Esophagus muscularis mucosa (tissue), 4 donors: ENCODE results near the gene MTURN. TPM values are rescaled to one million over a fixed set of nuclear protein-coding genes. Genes with fewer than 3 reads are reported as not detected.

Experiments
- DNase-seq: peaks from one replicate; pipeline ENCODE4 v3.0.0-alpha.2; 2017; ENCODE audit errors: extremely low spot score
- H3K27ac ChIP-seq, 4 donors: fragments of 200-600 bp; sonication (generic); replicated peaks in 1 of 4; 1 replicate in 3 of 4; 2 replicates in 1 of 4; pipeline ENCODE4 v1.5.1; 2016 to 2019; ENCODE audit warnings: mild to moderate bottlenecking in 1 of 4
- H3K27me3 ChIP-seq, 4 donors: fragments of 200-600 bp; sonication (generic); one replicate each; pipeline versions ENCODE4 v1.5.1 to v1.6.0; 2016 to 2019
- H3K36me3 ChIP-seq, 4 donors: fragments of 200-600 bp; sonication (generic); one replicate each; pipeline ENCODE4 v1.5.1; 2016 to 2019
- H3K4me1 ChIP-seq, 4 donors: fragments of 200-600 bp; sonication (generic); one replicate each; pipeline ENCODE4 v1.5.1; 2016 to 2019
- H3K4me3 ChIP-seq, 4 donors: fragments of 200-600 bp; sonication (generic); 1 replicate in 2 of 4; 2 replicates in 2 of 4; pipeline ENCODE4 v1.5.1; 2016 to 2019; ENCODE audit warnings: mild to moderate bottlenecking in 4 of 4, moderate library complexity in 1 of 4
- H3K9me3 ChIP-seq, 4 donors: fragments of 200-600 bp; sonication (generic); 1 replicate in 3 of 4; 2 replicates in 1 of 4; pipeline ENCODE4 v1.5.1; 2016 to 2019
- CTCF ChIP-seq, 3 experiments: fragments of 200-600 bp in 2 of 3; fragments of 450-650 bp in 1 of 3; sonication (generic) in 2 of 3; IDR thresholded peaks; one replicate each; pipeline ENCODE4 v1.5.1; 2017 to 2019; ENCODE audit warnings: antibody characterized with exemption in 3 of 3, mild to moderate bottlenecking in 2 of 3, moderate library complexity in 1 of 3
- EP300 ChIP-seq: sonication (generic); formaldehyde crosslinking; IDR thresholded peaks from one replicate; pipeline ENCODE4 v1.6.1; 2017; ENCODE audit warnings: antibody characterized with exemption
- POLR2A ChIP-seq: fragments of 450-650 bp; IDR thresholded peaks from one replicate; pipeline ENCODE4 v1.6.1; 2017; ENCODE audit warnings: antibody characterized with exemption, moderate library complexity, mild to moderate bottlenecking, low read depth
- POLR2AphosphoS5 ChIP-seq, 2 donors: sonication (generic); formaldehyde crosslinking; IDR thresholded peaks; one replicate each; pipeline ENCODE4 v1.6.1; 2017; ENCODE audit warnings: antibody characterized with exemption in 2 of 2
- WGBS: methylation state at CpG from one replicate; pipeline ENCODE4 v1.1.5; 2018; 5-methylcytosine and 5-hydroxymethylcytosine counted together
- intact Hi-C: fragments of 100-400 bp; cut with DNase I; formaldehyde crosslinking; loops from one replicate; pipeline ENCODE4 v1.15.1; 2023
- total RNA-seq, 4 donors: library from RNA; depleted of rRNA; stranded (reverse); fragments of >200 nt; gene quantifications; one replicate each; pipeline versions ENCODE4 v1.1.0 to v1.2.1, GENCODE V29; 2016

Gene MTURN
- total RNA-seq, 4 donors from 2014 or later, result 158 to 249 (median 196) TPM

- Histone ChIP-seq H3K4me3 (no peak overlapping the region), H3K27me3 (no peaks in the 10 kb centered on the region), H3K36me3 (no peaks in the 10 kb centered on the region), H3K27ac (peak overlapping the region in 1 of 4 donors; percentile 12), H3K9me3 (no peaks in the 10 kb centered on the region), H3K4me1 (peaks cover 47 to 80% (median 76%) of the 10 kb centered on the region in 4 donors)
- WGBS, result 42% methylated on average over 3 of the region's 3 CpGs
- intact Hi-C loops, result no loop called here
- TF ChIP-seq CTCF (IDR thresholded peaks at IDR 0.05) (no peak), EP300 (no peak), POLR2A (no peak), POLR2AphosphoS5 (IDR thresholded peaks at IDR 0.05) (no peak)
- no peak for DNase-seq
Observed at GRCh38 chr7:30177965-30178364, 43.2 kb downstream of the MTURN start.

GRCh38 chr7:30178748-30179436, 44.1 kb downstream of the MTURN start:
- Histone ChIP-seq H3K36me3 (no peaks in the 10 kb centered on the region), H3K27me3 (no peaks in the 10 kb centered on the region), H3K4me1 (peaks cover 38 to 80% (median 71%) of the 10 kb centered on the region in 4 donors), H3K9me3 (no peaks in the 10 kb centered on the region), H3K4me3 (no peak overlapping the region), H3K27ac (peak overlapping the region in 2 of 4 donors; percentile 5 to 26)
- intact Hi-C loops, result no loop called here
- WGBS, result 57% methylated on average over 3 of the region's 3 CpGs
- TF ChIP-seq POLR2AphosphoS5 (IDR thresholded peaks at IDR 0.05) (no peak), POLR2A (no peak), CTCF (IDR thresholded peaks at IDR 0.05) (no peak), EP300 (no peak)
- no peak for DNase-seq

DNA sequence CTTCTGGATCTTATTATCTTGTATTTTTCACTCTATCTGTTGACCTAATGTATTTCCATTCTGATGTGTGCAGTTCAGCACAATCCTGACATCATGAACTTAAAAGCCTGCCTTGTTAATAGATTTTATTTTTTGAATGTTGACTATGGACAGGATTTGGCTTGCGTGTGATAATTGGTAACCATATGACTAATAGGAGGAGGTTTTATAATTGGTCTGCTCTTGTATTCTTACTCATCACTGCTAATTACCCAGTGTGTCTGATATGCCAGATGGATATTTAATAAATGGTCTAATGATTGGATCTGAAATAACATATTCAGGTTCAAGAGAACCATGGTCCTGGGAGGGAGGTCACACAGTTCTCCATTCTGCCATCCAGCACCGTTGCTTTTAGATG, 45.9 kb downstream of the MTURN start:
- TF ChIP-seq POLR2A (no peak), CTCF (IDR thresholded peaks at IDR 0.05) (no peak), POLR2AphosphoS5 (IDR thresholded peaks at IDR 0.05) (no peak), EP300 (no peak)
- H3K4me3 ChIP-seq, result no peak overlapping the region
- no peaks in the 10 kb centered on the region for H3K27me3 ChIP-seq
- peaks cover 20 to 73% (median 53%) of the 10 kb centered on the region in 4 donors for H3K4me1 ChIP-seq
- no peak for DNase-seq
- WGBS, result 87% methylated on average over 2 of the region's 2 CpGs
- H3K9me3 ChIP-seq, result no peaks in the 10 kb centered on the region
- intact Hi-C loops, result no loop called here
- no peaks in the 10 kb centered on the region for H3K36me3 ChIP-seq
- H3K27ac ChIP-seq, result peak overlapping the region; percentile 52 to 76 (median 71)

- Histone ChIP-seq H3K9me3 (no peaks in the 10 kb centered on the region), H3K36me3 (no peaks in the 10 kb centered on the region), H3K4me1 (peaks cover 16 to 71% (median 49%) of the 10 kb centered on the region in 4 donors), H3K4me3 (no peak overlapping the region), H3K27ac (peak overlapping the region; percentile 52 to 76 (median 71)), H3K27me3 (no peaks in the 10 kb centered on the region)
- no peak for TF ChIP-seq POLR2AphosphoS5 (IDR thresholded peaks at IDR 0.05)
- TF ChIP-seq CTCF (IDR thresholded peaks at IDR 0.05), result no peak
- TF ChIP-seq EP300, result no peak
- TF ChIP-seq POLR2A, result no peak
- 79% methylated on average over 6 of the region's 6 CpGs for WGBS
- intact Hi-C loops, result no loop called here
- no peak for DNase-seq
Observed at GRCh38 chr7:30181211-30181610, 46.4 kb downstream of the MTURN start.
